KOPT-K1 (cell line): ENCODE results near the gene MICAL2.

Source experiments
- H3K27ac ChIP-seq: fragments of 200-600 bp; sonication (generic); 2 replicates; pipeline ENCODE4 v1.5.1; 2016; ENCODE audit warnings: antibody characterized with exemption, mild to moderate bottlenecking, low read depth, low read length; ENCODE audit not compliant: poor library complexity, severe bottlenecking
- H3K36me3 ChIP-seq: fragments of 200-600 bp; sonication (generic); 2 replicates; pipeline ENCODE4 v1.5.1; 2017; ENCODE audit warnings: antibody characterized with exemption, mild to moderate bottlenecking, low read length, moderate library complexity; ENCODE audit not compliant: insufficient read depth
- H3K9me3 ChIP-seq: fragments of 200-600 bp; sonication (generic); 2 replicates; pipeline ENCODE4 v1.5.1; 2017; ENCODE audit warnings: antibody characterized with exemption, low read length, mild to moderate bottlenecking; ENCODE audit not compliant: insufficient read depth, poor library complexity, severe bottlenecking

MICAL2 gene

DNA sequence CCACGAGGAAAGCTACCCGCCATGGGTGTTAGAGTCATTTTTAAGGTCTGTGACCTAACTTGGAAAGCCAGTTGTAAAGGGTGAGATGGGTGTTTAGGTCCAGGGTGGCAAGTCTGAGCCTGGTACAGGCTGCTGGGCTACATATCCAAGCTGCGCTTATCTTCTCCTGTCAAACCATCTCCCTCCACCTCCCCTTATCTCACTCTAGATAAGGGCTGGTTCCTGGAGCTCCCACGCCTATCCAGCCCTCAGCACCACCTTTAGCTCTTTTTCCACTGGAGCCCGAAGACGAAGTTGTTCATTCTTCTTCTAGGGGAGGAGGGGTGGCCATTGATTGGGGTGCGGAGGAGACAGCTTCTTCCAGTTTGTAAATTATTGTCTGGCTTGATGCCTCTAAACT is 48.5 kb downstream of the MICAL2 start:
- Histone ChIP-seq H3K36me3 (no peaks in the 10 kb centered on the region), H3K27ac (no peak overlapping the region), H3K9me3 (no peaks in the 10 kb centered on the region)

DNA sequence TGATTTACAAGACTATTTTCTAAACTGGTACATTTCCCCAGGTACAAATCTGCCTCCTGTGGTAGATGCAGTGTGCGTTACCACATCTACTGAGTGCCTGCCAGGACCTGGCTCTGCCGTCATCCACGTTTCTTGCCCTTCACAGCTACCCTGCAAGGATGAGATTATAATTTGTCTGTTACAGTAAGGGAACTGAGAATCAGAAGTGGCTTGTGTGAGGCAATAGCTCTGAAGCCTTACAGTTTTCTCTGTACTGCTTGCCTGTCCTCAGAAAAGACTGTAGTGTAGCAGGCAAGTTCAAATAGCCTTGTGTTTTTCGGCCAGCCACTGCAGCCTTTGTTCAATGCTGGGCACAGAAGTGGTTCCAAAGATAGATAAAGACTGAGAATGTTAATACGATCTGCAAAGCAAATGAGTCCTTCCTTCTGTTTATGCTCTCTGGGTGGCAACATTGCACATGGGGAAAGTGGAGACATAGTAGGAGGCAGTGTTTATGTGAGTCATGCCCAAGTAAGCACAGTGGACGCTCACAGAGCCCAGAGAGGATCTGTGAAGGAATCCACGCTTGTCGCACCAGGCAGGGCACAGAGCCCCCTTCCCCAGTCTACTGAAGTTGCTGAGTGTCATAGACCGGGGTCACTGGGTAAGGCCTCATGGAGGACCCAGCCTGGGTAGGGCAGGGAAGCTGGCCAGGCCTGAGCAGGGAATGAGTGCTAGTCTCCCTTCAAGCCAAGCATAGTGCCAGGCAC is 49.1 kb downstream of the MICAL2 start:
- Histone ChIP-seq H3K36me3 (no peaks in the 10 kb centered on the region), H3K27ac (no peak overlapping the region), H3K9me3 (no peaks in the 10 kb centered on the region)

DNA sequence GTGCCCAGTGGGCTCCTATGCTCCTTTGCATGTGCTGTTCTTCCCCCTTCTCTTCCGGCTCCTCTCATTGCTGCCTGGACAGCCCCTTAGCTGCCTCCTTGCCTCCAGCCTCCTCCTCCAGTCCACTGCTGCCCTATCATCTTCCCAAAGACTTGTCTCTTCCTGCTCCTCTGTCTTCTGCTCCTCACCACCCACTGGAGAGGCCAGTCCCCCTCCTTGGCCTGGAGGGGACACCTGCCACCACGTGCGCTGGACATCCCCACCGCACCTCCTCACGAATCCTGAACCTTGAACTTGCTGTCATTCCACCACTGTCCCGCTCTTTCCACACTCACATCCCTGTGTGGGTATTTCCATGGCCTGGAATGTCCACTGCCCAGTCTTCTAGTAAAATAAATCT is 49.8 kb downstream of the MICAL2 start:
- Histone ChIP-seq H3K27ac (no peak overlapping the region), H3K36me3 (no peaks in the 10 kb centered on the region), H3K9me3 (no peaks in the 10 kb centered on the region)

DNA sequence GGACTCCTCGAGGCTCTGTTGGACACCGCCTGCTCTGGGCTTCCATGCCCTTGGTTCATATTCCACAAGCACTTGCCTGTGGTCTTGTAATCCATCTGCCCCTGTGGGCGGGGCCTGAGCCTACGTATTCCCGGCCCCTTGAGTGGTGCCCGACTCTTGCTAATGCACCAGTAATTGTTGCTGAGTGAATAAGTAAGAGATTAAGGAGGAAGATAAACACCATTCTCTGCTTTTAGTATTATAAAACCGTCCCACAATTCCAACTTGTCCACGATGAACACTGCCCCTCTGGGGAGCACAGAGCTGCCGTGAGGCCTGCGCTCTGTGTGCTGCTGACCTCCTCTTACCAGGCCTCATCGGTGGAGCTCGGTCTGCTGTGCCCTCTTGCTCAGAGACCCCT is 50.3 kb downstream of the MICAL2 start:
- no peaks in the 10 kb centered on the region for H3K36me3 ChIP-seq
- H3K9me3 ChIP-seq: no peaks in the 10 kb centered on the region
- H3K27ac ChIP-seq: no peak overlapping the region

DNA sequence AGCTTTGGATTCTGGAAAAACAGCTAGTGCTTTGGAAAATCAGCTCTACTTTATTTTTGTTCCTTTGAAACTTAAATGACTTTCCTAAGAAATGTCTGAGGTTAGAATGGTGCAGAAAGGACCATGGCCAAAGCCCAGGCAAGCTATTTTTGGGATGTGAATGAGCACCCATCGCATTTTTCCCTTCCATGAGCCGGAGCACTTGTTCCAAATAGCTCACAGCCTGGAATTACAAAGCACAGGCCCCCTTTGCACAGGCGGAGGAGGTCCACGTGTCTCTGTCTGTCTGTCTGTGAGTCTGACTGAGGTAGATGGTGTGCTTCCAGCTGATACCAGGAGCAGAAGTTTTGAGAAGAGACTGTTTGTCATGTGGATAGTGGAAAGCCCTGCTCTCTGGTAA is 50.7 kb downstream of the MICAL2 start:
- Histone ChIP-seq H3K27ac (no peak overlapping the region), H3K36me3 (no peaks in the 10 kb centered on the region), H3K9me3 (no peaks in the 10 kb centered on the region)

DNA sequence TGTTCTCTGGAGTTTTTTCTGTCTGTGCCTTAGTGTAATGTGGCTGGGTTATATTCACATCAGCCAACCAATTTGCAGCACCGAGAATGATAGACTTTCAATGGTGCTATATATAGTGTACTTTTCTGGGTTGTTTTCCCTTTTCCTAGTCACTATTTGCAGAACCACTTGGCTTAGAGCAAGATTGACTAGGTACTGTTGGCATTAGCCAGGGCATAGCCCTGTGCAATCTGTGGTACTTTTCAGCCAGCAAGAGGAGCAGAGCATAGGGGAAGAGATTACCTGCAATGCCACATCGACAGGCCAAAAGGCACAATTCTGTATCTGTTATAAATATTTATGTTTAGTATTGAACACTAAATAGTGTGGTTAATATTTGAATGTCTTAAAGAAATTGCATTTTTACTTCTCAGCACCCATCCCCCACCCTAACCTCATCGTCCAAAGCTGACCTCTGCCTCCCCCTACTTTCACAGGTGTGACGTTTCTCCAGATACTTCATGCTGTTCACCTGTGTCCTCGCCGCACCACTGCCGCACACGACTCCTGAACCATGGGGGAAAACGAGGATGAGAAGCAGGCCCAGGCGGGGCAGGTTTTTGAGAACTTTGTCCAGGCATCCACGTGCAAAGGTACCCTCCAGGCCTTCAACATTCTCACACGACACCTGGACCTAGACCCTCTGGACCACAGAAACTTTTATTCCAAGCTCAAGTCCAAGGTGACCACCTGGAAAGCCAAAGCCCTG is 51.4 kb downstream of the MICAL2 start:
- H3K9me3 ChIP-seq: no peaks in the 10 kb centered on the region
- H3K27ac ChIP-seq: no peak overlapping the region
- no peaks in the 10 kb centered on the region for H3K36me3 ChIP-seq

DNA sequence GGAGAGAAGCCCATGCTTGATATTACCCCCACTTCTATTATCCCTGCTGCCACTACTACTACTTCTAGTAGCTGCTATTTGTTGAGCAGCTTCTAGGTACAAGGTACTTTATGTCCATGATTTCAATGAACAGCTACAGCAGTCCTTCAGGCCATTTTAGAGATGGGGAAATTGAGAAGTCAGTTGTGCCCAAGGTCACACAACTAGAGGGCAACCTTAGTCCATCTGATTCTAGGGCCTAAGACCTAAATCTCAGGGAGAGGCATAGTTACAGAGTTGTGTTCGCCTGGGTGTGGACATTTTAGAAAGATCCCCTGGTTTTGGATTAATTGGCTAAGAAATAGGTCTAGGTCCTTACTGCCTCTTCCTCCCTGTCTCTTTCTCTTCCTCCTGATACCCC is 52.3 kb downstream of the MICAL2 start:
- Histone ChIP-seq H3K36me3 (no peaks in the 10 kb centered on the region), H3K27ac (no peak overlapping the region), H3K9me3 (no peaks in the 10 kb centered on the region)

DNA sequence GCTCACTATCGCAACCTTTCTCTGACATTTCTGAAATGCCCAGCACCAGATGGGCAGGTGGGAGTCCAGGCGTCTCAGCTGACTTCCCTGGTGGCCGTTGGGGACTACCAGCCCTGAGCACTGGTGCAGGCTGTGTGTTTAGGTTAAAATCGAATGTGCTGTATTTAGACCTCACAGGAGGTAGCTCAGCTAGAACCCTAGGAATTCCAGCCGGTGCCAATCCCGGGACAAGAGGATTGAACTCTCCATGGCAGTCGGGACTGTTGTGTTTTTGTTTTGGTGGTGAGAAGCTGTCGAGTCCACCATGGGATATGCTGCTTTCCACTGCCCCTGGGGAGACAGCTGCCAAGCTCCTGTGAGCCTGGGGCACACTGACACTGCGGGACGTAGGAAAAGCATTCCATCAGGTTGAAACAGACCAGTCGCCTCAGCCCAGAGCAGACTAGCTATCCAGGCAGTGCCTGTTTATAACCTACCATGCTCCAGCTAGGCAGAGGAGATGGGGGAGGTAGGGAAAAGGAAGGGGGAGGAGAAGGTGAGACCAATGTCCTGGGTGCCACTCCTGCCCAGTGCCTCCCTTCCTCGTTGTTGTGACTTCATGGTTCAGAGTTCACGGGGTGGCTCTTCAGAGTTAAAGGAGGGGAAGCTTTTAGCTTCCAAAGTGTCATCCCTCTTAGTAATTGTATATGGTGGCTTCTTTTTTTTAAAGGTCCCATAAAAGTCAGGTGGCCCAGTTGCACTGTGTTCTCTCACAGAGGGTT is 53.0 kb downstream of the MICAL2 start:
- H3K27ac ChIP-seq: no peak overlapping the region
- H3K36me3 ChIP-seq: no peaks in the 10 kb centered on the region
- no peaks in the 10 kb centered on the region for H3K9me3 ChIP-seq

DNA sequence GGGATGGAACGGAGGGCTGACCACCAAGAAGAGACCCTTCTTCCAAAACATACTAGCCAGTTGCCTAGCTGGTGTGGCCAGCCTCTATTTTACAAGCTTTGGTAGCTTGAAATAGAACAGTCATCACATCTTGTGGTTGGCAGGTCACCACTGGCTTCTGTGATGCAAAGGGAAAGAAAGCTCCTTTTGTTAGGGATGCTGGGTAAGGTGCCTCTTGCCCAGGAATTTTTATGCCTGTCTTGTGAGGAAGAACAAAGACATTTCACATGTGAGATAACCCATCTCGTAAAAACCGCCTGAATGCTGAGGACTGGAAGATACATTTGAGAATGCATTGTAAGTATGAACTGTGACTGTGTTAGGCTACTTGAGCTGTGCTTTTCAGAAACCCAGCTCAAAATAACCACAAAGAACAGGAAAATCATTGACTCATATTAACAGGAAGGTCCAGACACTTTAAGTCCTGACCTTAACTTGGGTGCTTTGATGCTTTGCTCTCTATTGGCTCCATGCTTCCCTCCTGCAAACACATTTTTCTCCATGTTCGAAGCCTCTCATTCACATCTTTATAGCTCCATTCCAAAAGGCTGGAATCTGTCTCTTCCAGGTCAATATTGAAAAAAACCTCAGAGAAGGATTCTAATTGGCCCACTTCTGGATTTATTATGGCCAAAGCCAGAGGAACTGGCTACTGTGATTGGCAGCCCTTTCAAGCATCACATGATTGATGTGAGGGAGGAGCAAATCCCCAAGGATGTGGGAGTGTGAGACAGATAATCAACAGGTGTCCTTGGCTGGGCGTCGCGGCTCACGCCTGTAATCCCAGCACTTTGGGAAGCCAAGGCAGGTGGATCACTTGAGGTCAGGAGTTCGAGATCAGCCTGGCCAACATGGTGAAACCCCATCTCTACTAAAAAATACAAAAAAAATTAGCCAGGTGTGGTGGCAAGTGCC is 53.9 kb downstream of the MICAL2 start:
- Histone ChIP-seq H3K36me3 (no peaks in the 10 kb centered on the region), H3K27ac (no peak overlapping the region), H3K9me3 (no peaks in the 10 kb centered on the region)

DNA sequence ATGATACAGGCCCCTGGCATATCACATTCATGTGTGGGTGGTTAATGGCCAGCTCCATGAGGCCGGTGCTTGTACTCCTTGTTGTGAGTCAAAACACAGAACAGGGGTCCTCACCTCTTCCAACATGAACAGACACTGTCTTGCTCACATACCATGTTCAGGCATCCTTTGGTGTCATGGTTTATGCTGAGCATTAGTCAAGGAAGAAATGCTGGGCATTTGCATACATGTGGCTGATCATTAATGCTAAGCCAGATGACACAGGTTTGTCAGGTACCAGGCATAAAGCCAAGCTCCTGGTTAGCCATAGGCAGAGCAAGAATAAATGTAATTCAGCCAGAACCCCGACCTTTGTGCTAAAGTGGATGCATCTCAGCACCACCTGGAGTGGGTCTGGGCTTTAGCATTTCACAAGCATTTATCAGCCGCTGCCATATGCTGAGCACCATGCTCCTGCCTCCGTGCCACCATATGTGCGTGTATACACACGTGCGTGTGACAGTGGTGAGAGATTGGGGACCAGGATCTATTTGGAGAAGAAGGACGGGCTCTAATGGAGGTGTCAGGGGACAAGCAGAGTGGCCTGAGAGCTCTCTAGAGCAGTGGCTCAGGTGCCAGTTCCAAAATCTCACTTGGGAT is 55.0 kb downstream of the MICAL2 start:
- H3K36me3 ChIP-seq: no peaks in the 10 kb centered on the region
- H3K27ac ChIP-seq: no peak overlapping the region
- H3K9me3 ChIP-seq: no peaks in the 10 kb centered on the region

DNA sequence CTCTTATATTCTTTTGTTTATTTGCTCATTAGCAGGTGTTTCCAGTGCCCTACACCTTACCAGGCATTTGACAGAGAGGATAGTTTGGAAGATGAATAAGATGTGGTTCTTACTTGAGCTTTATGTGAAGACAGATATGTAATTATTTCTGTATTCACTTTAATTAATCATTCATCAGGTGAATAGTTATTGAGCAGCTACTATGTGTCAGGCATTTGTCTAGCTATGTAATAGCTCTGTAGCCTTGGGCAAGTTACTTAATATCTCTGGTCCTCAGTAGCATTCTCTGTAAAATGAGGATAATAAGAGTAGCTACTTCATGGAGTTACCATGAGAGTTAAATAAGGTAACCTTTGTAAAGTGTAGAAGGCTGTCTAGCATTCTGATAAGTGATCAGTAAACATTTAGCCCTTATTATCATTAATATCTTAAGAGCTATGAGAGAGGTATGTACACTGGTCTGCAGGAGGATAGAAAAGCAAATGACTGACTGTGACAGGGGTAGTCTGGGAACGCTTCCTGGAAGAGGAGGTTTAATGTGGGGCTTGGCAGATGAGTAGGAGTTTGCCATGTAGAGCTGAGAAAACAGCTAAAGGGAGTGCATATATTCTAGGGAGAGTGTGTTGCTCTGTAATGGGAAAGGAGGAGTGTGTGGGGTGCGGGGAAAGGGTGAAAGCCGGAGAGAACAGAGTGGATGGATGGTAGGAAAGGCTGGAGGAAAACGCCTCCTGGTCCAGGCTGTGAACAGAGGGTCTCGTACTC is 56.1 kb downstream of the MICAL2 start:
- no peaks in the 10 kb centered on the region for H3K36me3 ChIP-seq
- no peaks in the 10 kb centered on the region for H3K9me3 ChIP-seq
- H3K27ac ChIP-seq: no peak overlapping the region

DNA sequence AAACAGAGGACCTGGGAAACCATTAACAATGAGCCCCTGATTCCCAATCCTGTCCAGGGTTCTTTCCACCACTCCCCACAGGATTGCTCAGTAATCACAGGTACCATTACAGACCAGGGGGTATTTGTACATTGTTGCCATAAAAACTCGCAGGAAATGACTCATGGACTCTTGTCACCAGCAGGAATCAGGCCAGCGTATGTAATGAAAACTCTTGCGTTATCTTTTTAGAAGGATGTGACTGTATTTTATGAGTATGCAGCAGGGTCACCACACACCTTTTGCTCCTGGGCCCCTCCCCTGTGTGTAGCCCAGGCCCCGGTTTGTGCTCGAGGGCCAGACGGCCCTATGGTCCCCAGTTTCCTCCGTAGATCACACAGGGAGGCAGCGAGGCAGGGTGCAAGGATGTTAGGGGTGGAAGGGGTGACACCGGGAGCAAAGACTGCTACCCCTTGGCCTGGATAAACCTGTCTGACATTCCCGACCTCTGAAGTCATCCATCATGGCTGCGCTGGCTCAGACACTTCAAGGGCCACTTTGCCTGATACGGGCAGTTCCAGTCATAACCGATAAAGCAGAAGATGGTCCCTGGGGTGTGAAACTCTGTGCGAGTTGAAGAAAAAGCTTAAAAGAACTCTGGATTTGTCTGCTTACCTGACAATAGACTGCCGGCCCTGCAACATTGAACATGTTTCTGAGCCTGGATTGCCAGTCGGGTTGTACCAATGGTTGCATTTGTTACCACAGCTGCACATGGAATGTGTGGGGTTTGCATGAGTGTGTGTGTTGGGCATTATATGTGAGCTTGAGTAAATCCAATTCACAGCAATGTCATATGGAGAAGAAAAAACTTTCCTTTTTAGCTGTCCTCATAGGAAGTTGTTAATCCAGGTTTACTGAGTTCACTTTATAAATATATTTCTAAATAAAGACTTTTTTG is 56.9 kb downstream of the MICAL2 start:
- H3K27ac ChIP-seq: no peak overlapping the region
- no peaks in the 10 kb centered on the region for H3K9me3 ChIP-seq
- H3K36me3 ChIP-seq: no peaks in the 10 kb centered on the region

DNA sequence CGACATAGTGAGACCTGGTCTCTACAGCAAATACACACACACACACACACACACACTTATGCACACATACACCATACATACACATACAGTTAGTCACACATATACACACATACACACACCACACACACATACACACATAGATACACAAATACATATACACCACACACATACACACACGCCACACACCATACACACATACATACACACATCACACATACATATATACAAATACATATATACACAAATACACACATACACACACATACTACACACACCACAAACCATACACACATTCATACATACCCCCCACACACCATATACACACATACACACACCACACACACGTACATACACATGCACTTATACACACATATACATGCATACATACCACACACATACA is 57.7 kb downstream of the MICAL2 start:
- Histone ChIP-seq H3K36me3 (no peaks in the 10 kb centered on the region), H3K27ac (no peak overlapping the region), H3K9me3 (no peaks in the 10 kb centered on the region)
